8988T (cell line): Measurements from ENCODE around the gene IFNL1.
"Not testable (repeated sequence)": the region's sequence is repeated elsewhere in the genome, so short reads cannot be mapped to it uniquely, and the experiment has no call there.

ENCODE experiments used
- DNase-seq: peaks from one replicate; pipeline ENCODE4 v3.0.0; 2011

IFNL1 gene

GRCh38 chr19:39296055-39296645 lies at the start of gene IFNL1:
TSS of gene IFNL1 (plus strand) at chr19:39296407. CDS start at chr19:39296422, 15 bp downstream.
- DNase-seq = peak; percentile 20

- no peak for DNase-seq
These were observed 49.1 kb upstream of the IFNL1 start for GRCh38 chr19:39246951-39247669.

GRCh38 chr19:39247701-39248664 lies 48.2 kb upstream of the IFNL1 start:
- DNase-seq = peak; percentile 33

GRCh38 chr19:39248806-39249205 lies 47.4 kb upstream of the IFNL1 start, which contains the start of gene IFNL4:
TSS of gene IFNL4 (minus strand) at chr19:39248856.
- DNase-seq = peak; percentile 37

- DNase-seq = no peak
These were observed 45.1 kb upstream of the IFNL1 start for GRCh38 chr19:39251081-39251480.

GRCh38 chr19:39251846-39252245 lies 44.4 kb upstream of the IFNL1 start:
- no peak for DNase-seq

GRCh38 chr19:39252458-39252857 lies 43.7 kb upstream of the IFNL1 start:
- no peak for DNase-seq

- no peak for DNase-seq
These were observed 42.6 kb upstream of the IFNL1 start for GRCh38 chr19:39253374-39254149.

- DNase-seq = no peak
These were observed 41.5 kb upstream of the IFNL1 start for GRCh38 chr19:39254531-39255345.

- no peak for DNase-seq
These were observed 39.0 kb upstream of the IFNL1 start for GRCh38 chr19:39257227-39257626.

- DNase-seq = peak; percentile 36
These were observed 34.5 kb upstream of the IFNL1 start for GRCh38 chr19:39261704-39262103.

GRCh38 chr19:39262496-39262895 lies 33.7 kb upstream of the IFNL1 start:
- DNase-seq = no peak

GRCh38 chr19:39263912-39264305 lies 32.3 kb upstream of the IFNL1 start:
- DNase-seq = peak; percentile 83

- peak; percentile 56 for DNase-seq
These were observed 31.6 kb upstream of the IFNL1 start for GRCh38 chr19:39264306-39265290.

- peak; percentile 75 for DNase-seq
These were observed 30.8 kb upstream of the IFNL1 start for GRCh38 chr19:39265321-39265916.

- not testable (repeated sequence) for DNase-seq
These were observed 28.1 kb upstream of the IFNL1 start, which contains the start of gene IFNL2 for GRCh38 chr19:39268085-39268484. TSS of gene IFNL2 (plus strand) at chr19:39268396. CDS start at chr19:39268569, 173 bp downstream.

- DNase-seq = peak; percentile 15
These were observed 27.5 kb upstream of the IFNL1 start for GRCh38 chr19:39268531-39269223.

GRCh38 chr19:39269369-39269768 lies 26.8 kb upstream of the IFNL1 start:
- DNase-seq = peak; percentile 18
